NCI-H524 treated with DMSO at 0.1 percent for 48 hours (cell line): ENCODE measurements around the gene KMT5B.

Experiments used
- DNase-seq: peaks from one replicate; lab custom pipeline; 2025; lab: John Stamatoyannopoulos, UW

The KMT5B gene

DNA sequence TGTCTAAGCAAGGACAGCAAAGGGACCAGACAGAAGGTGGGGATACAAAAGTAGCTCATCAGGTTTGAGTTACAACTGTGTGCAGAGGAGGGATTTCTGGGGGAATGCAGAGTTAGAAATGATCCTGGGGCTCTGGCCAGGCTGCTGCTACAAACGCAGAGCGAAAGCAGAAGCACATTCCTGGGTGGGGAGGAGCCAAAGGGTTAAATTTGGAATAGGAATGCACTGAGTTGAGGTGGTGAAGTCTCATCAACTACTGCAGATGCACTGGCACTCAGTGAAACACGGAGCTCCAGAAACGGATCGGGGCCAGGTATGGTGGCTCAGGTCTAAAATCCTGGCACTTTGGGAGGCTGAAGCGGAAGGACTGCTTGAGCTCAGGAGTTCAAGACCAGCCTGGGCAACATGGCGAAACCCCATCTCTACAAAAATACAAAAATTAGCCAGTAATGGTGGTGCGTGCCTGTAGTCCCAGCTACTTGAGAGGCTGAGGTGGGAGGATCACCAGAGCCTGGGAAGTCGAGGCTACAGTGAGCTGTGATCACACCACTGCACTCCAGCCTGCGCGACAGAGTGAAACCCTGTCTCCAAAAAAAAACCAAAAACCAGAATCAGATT lies 95.1 kb downstream of the KMT5B start:
- DNase-seq, result no peak

GRCh38 chr11:68116974-68117373 lies 96.1 kb downstream of the KMT5B start:
- DNase-seq, result no peak

DNA sequence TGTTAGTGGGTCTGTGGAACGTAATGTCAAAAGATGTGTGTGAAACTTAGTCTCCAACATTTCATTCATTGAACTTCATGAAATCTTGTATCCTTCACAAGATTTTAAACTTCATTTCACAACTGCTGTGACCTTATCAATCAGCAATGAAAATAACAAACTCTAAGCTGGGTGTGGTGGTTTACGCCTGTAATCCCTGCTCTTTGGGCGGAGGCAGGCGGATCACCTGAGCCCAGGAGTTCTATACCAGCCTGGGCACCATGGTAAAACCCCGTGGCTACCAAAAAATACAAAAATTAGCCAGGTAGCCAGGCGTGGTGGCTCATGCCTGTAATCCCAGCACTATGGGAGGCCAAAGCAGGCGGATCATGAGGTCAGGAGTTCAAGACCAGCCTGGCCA lies 97.0 kb downstream of the KMT5B start:
- DNase-seq, result no peak

GRCh38 chr11:68115285-68115684 lies 97.8 kb downstream of the KMT5B start:
- no peak for DNase-seq

DNA sequence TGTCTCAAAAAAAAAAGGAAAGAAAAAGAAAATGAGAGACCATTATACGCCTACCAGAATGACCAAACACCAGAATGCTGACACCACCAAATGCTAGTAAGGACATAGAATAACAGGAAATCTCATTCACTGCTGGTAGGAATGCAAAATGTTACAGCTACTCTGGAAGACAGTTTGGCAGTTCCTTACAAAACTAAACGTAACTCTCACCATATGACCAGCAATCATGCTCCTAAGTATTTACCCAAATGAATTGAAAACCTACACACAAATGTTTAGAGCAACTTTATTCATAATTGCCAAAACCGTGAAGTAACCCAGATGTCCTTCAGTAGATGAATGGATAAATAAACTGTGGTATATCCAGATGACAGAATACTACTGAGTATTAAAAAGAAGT lies 99.1 kb downstream of the KMT5B start:
- DNase-seq, result no peak

DNA sequence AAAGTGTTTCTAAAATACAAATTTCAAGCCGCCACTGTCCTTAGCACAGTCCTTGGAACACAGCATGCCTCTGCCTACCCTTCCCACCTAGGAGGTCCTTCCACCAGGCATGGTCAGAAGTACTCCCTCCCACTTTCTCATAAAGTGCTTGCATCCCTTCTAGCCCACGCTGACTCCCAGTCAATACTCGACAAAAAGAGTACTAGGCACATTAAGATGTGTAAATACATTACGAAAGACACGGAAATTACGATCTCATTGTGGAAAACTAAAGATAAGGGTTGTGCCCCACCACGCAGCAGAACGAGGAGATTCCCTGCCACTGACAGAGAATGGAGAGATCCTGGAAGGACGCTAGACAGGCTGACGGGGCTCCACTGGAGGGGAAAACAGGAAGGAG lies 105.4 kb downstream of the KMT5B start:
- no peak for DNase-seq

GRCh38 chr11:68106165-68106940 lies 106.7 kb downstream of the KMT5B start:
- no peak for DNase-seq
